GOT3 (cell line): Measurements from ENCODE around the gene IQSEC1.

Experiments
- DNase-seq: peaks from one replicate; lab custom pipeline; 2025; ENCODE audit warnings: mixed read lengths; lab: John Stamatoyannopoulos, UW

The IQSEC1 gene

GRCh38 chr3:13085081-13085845, 12.0 kb upstream of the IQSEC1 start:
- no peak for DNase-seq

GRCh38 chr3:13083898-13084297, 10.7 kb upstream of the IQSEC1 start:
- no peak for DNase-seq

- DNase-seq, result no peak
Measured at GRCh38 chr3:13083254-13083653, 10.0 kb upstream of the IQSEC1 start.

GRCh38 chr3:13082677-13083076, 9.4 kb upstream of the IQSEC1 start:
- no peak for DNase-seq

- no peak for DNase-seq
Measured at GRCh38 chr3:13081603-13082360, 8.6 kb upstream of the IQSEC1 start.

- no peak for DNase-seq
Measured at GRCh38 chr3:13080591-13080990, 7.4 kb upstream of the IQSEC1 start.

- DNase-seq, result no peak
Measured at GRCh38 chr3:13080026-13080425, 6.8 kb upstream of the IQSEC1 start.

- no peak for DNase-seq
Measured at GRCh38 chr3:13079510-13079909, 6.3 kb upstream of the IQSEC1 start.

GRCh38 chr3:13079051-13079450, 5.8 kb upstream of the IQSEC1 start:
- DNase-seq, result no peak

GRCh38 chr3:13078163-13078905, 5.1 kb upstream of the IQSEC1 start:
- DNase-seq, result no peak

- DNase-seq, result no peak
Measured at GRCh38 chr3:13077431-13078162, 4.4 kb upstream of the IQSEC1 start.

GRCh38 chr3:13075986-13076654, 2.9 kb upstream of the IQSEC1 start:
- no peak for DNase-seq

- DNase-seq, result no peak
Measured at GRCh38 chr3:13075318-13075717, 2.1 kb upstream of the IQSEC1 start.

GRCh38 chr3:13074006-13074375, 762 bp upstream of the IQSEC1 start:
- no peak for DNase-seq

- DNase-seq, result no peak
Measured at GRCh38 chr3:13072600-13073325, 466 bp downstream of the IQSEC1 start.

GRCh38 chr3:13072239-13072599, 1.0 kb downstream of the IQSEC1 start:
- no peak for DNase-seq

GRCh38 chr3:13071695-13072094, 1.5 kb downstream of the IQSEC1 start:
- DNase-seq, result no peak

- no peak for DNase-seq
Measured at GRCh38 chr3:13070391-13071070, 2.7 kb downstream of the IQSEC1 start.

- no peak for DNase-seq
Measured at GRCh38 chr3:13069495-13069894, 3.7 kb downstream of the IQSEC1 start.

GRCh38 chr3:13068269-13069010, 4.8 kb downstream of the IQSEC1 start:
- DNase-seq, result no peak
